Stimulated activated CD4-positive, alpha-beta T cell treated with anti-CD3 and anti-CD28 coated beads, Interleukin-1b, Interleukin-23, amount 100 ng/mL, for 4 hours (primary cell): ENCODE results near the gene GAS2L3.
A peak's percentile ranks its signal among the peaks of the same experiment; 100 is the strongest.
"Not testable (repeated sequence)": the region's sequence is repeated elsewhere in the genome, so short reads cannot be mapped to it uniquely, and the experiment has no call there.

Experiments used
- DNase-seq, 2 donors: peaks; one replicate each; pipeline ENCODE4 v3.0.0-alpha.2; 2020; ENCODE audit warnings: low read depth in 2 of 2

GAS2L3 gene

DNA sequence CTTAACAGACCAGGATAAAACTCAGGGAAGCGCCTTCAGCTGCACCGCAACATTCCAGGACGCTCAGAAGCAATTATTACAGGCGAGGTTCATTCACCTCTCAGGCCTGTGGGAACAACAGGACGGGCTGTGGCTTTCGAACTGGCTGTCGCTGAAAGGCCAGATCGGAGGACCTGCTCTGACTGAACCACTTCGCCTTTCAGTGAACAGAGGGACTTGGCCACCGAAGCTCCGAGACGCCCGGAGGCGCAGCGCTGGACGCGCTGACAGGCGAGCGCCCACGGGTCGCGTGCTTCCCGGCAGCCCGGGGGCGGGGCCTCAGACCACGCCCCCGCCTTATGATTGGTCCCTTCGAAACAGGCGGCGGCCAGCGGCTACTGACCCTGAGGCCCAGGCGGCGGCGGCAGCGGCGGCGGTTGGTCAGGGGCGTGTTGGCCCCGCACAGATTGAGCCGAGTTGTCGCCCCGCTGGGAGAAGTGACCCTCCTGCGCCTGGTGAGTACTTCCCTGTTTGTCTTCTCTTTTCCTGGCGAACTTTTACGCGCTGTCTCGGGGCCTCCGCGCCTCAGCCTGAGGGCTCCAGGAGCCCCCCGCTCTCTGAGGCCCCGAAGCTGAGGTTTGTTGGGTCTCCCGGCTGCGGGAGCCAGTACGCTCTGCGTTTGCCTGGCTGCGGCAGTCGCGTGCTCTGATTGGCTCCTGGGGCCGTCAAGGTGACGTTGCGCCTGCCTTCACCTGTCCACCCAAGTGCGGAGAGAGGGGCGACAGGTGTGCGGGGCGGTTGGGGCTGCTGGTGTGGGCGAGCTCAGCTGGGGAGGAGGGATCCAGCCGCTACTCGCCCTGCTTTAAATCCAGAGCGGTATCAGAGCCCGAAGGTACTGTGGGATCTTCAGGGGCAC lies at the start of gene GAS2L3:
GAS2L3 (plus strand) TSS at position 393 of the 895 bp plus-strand sequence. CDS start 21,221 bp downstream, outside the sequence.
- DNase-seq = peak; percentile 14 to 50

DNA sequence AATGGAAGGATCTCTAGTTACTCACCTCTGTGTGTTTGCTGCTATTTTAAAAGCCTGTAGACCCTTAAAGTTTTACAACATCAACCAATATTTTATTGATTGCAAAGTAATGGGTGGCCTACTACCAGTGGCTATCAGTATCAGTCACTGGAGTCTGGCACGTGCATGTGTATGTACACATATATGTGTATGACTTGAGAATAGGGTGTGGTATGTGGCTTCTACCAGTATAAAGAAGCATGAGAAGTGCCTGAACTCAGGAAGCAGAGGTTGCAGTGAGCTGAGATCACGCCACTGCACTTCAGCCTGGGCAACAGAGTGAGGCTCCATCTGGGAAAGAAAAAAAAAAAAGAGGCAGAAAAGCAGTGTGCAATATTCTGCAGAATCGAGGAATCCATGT lies 45.5 kb upstream of the GAS2L3 start:
- DNase-seq = no peak

DNA sequence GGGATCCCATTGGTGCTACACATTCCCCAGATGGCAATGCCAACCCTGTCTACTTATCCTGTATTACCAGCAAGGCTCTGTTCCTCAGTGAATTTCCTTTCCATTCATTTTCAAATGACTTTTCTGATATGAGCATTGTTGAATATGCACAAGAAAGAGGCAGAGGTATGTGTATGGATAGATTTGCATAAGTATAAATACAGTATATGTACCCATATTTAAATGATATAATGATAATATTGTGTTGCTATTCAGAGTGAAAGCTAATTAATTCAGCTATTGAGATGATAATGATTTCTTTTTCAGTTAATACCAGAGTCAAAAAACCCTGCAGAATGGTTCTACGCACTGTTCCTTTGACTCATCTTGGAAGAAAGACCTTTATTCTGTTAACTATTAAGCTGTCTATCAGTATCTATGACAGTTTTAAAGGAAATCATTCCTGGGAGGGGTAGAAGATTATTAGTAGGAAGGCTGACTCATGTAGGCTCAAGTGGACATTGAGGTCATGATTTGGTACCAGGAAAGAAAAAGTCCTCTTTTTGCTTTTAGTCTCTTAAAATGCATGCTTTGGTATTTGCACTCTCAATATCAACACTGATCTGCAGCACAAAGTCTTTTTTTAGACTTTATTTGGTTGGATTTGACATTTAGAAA lies 44.9 kb upstream of the GAS2L3 start:
- DNase-seq = no peak

DNA sequence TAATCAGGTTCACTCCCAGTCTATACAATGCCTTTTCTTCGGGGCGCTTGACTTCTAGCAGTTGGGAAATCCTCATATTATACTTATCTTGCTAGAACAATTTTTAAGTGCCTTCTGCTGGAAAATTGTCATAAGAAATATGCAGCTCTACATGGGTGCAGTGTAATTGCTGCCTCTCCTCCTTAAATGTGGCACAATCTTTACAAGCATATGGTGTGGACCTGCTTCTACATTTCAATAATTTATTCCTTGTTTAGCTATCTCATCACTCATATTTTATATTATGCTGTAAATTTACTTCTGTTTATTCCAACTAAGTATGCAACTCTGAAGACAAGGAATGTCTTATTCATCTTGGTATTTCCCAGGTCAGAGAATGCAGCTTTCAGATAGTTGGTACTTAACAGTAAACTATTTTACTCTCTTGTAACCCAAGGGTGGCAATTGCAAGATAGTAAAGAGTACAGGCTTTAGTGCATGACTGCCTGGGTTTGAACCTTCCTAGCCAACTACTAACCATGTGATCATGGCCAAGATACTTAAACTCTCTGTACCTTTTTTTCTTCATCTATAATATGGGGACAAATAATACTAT lies 43.6 kb upstream of the GAS2L3 start:
- DNase-seq = no peak

DNA sequence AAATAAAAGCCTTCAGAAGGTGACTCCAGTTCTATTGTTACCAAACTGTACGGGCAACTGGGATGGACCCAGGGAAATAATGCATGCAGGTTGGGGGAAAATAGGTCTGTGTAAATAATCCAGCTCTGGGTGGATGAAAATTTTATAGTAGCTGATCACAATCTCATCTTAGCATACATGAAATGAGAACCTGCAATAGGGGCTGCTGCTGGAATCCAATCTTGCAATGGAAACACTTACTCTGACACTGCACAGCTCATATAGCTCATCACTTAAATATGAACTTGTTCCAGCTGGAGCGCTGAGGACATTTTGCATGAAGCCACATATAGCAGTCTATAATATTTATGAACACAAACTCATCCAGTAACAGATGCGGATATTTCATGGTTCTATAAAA lies 40.1 kb upstream of the GAS2L3 start:
- no peak for DNase-seq

DNA sequence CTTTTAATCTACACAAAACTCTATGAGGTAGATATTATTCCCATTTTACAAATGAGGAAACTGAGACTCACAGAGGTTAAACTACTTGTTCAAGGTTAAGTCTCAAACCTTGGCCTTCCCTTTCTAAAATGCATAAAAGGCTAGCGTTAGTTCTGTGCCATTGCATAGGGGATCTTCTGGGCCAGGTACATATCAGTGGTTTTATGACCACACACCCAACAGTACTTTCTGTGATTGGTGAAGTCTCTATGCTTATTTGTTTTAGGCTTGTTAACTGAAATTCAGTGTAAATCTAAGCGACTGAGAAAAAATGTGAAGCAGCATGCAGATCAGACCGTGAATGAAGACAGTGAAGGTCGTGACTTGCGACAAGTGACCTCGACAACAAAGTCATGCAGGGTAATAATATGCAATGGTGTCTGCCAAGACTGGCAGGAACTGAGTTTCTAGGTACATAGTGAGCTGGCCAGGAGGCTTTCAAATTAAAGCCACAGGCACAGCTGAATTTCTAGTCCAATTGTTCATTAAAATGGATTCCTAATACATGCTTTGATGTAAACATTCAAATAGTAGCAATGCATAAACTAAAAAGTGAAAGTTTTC lies 38.8 kb upstream of the GAS2L3 start:
- no peak for DNase-seq

DNA sequence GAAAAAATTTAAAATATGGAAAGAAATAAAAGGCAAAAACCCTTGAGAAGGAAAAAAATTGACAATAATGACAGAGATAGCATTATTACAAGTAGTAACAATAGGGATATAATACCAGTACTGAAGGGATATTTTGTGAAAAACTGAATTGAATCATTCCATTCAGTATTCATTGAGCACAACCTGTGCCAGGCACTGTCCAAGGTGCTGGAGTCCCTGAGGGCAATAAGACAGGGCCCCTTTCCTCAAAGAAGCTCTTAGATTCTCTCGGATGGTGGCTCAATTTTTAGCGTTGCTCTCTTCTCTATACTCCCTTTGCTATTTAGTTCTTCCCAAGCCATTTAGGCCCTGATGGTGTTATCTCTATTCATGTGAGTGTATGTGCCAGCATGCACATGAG lies 34.3 kb upstream of the GAS2L3 start:
- peak in 1 of 2 donors; percentile 3 for DNase-seq

DNA sequence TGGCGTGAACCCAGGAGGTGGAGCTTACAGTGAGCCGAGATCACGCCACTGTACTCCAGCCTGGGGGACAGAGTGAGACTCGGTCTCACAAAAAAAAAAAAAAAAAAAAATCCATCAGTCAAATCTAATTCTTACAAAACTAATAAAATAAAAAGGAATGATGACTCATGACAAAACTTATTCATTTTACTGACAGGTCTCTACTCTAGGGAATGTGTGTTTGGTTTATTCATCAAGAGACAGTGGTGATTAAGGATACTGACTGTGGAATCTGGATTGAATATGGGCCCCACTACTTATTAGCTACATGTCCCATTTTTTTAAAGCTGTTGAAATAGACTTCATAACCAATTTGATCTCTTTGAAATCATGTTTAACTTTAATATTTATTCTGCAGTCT lies 29.3 kb upstream of the GAS2L3 start:
- DNase-seq = no peak

DNA sequence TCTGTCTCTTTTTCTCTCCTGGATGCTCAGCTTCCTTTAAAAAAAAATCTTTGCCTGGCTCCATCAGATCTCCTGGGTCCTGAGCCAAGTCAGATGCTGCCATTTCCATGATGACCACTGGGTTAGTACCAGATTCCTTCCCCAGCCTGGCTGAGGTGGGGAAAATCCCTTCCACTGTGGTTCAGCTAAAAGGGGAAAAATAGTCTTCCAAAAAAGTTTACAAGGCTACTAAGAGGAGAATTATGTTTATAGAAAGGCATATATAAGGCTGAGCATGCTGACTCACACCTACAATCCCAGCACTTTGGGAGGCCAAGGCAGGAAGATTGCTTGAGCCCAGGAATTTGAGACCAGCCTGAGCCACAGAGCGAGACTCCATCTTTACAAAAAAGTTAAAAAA lies 28.4 kb upstream of the GAS2L3 start:
- DNase-seq = no peak

DNA sequence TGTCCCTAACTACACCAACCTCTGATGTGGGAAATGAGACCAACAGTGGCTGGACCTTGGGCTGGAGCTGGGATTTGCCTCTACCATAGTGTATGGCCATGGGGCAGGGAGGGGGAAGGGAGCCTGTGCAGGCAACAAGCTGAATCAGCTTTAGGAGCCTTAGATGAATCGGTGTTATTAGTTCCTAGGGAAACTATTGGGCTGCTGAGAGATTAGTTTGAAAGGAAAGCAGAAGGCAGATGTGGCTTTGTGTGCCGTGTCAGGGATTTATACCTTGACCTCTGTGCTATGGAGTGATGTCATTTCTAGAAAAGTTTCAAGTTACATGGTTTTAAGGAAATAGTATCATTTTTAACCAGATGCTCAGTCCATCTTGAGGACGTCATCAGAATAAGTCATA lies 19.5 kb upstream of the GAS2L3 start:
- no peak for DNase-seq

DNA sequence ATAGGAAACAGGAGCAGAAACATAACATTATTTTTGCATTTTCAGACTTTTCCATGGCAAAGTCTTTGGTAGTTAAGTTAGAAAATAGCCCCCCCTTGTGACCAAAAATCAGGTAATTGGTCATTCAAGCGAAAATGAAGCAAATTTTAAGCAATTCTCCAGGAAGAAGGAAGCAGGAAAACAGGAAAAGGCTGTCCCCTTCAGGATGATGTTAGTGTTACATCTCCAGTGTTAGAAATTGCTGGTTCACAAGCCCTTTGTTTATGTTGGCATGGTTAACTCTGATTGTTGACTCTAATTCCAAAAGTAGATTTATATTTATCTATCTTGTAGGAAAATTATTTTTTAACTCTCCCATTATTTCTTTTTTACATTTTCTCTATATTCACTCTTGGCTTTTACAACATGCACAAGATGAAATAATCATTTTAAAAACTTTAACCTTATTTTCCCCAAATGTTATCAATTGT lies 18.8 kb upstream of the GAS2L3 start:
- DNase-seq = no peak

DNA sequence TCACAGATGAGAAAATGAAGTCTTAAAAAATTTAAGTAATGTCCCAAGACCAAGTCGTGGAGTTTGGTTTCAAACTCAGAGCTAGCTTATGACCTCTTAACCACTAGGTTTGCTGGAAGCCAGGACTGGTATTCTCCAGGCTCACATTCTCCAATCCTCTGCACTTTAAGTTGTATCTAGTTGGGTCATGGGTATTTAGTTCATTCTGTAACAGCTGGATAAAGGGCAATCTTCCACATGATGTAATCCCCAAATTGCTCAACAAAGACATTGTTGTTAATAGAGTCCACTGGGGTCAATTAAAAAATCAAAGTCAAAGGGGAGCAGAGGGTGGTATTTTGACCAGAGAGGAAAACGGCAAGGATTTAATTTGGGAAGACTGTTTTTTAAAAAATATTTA lies 17.8 kb upstream of the GAS2L3 start:
- no peak for DNase-seq

DNA sequence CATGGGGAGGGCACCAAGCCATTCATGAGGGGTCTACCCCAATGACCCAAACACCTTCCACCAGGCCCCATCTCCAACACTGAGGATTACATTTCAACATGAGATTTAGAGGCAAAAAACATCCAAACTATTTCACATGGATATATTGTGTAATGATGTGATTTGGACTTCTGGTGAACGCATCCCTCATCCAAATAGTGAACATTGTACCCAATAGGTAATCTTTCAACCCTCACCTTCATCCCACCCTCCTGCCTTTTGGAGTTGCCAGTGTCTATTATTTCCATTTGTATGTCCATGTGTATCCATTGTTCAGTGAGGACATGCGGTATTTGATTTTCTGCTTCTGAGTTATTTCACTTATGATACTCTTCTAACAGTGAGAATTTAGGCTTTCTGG lies 16.1 kb upstream of the GAS2L3 start:
- no peak for DNase-seq

DNA sequence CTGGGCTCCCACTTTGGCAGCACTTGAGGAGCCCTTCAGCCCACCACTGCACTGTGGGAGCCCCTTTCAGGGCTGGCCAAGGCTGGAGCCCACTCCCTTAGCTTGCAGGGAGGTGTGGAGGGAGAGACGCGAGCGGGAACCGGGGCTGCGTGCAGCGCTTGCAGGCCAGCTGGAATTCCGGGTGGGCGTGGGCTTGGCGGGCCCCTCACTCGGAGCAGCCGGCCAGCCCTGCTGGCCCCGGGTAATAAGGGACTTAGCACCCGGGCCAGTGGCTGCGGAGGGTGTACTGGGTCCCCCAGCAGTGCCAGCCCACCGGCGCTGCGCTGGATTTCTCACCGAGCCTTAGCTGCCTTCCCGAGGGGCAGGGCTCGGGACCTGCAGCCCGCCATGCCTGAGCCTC lies 14.2 kb upstream of the GAS2L3 start:
- DNase-seq = not testable (repeated sequence)

DNA sequence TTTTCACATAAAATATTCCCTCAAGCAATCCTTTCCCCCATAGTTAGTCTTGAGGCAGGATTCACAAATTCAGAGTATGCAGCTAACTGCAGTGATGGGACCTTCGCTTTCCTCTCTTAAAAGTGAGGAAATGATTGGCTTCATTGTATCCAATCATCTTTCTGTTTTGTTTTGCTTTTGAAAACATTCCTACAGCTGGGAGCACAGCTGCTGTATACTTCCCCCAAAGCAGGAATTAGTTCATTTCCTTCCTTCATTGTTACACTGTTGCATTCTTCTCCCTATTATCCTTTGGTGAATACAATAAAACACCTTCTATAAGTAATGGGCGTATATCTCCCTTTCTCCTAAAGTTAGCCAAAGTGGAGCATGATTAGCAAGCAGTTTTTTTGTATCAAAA lies 9.4 kb upstream of the GAS2L3 start:
- DNase-seq = no peak

DNA sequence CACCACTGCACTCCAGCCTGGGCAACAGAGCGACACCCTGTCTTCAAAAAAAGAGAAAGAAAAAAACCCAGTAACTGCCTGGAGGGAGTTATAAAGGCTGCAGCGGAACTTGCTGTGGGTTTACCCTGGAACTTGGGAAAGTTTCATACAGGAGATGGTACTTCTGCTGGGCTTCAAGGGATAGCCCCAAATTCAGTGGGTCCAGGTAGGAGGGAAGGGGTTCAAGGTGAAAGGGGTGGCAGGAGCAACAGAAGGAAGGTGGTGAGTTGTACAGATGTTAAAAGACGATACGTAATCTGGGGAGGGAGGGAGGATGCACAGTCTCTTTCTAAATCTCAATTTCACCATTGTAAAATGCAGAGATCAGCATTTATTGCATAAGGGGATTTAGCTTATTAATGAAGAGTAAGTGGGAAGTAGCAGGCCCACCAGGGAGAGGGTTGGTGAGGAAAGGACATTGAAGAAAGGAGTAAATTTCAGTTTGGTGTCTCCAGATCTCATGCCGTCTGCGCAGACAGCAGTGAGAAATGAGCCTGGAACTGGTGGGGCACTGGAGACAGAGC lies 8.5 kb upstream of the GAS2L3 start:
- DNase-seq = no peak

DNA sequence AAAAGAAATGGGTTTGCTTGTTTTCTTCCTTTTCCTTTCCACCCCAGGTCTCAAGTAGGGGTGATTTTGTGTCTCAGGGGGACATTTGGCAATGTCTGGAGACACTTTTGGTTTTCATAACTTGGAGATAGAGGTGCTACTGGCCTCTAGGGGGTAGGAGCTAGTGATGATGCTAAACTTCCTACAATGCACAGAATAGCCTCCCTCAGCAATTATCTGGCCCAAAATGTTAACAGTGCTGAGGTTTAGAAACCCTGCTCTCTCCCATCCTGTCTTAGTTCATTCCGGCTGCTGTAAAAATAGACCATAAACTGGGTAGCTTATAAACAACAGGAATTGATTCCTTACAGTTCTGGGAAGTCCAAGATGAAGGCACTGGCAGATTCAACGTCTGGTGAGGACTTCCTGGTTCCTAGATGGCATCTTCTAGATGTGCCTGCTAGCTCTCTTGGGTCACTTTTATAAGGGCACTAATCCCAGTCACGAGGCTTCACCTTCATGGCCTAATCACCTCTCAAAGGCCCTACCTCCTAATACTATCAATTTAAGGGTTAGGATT lies 7.4 kb upstream of the GAS2L3 start:
- no peak for DNase-seq

DNA sequence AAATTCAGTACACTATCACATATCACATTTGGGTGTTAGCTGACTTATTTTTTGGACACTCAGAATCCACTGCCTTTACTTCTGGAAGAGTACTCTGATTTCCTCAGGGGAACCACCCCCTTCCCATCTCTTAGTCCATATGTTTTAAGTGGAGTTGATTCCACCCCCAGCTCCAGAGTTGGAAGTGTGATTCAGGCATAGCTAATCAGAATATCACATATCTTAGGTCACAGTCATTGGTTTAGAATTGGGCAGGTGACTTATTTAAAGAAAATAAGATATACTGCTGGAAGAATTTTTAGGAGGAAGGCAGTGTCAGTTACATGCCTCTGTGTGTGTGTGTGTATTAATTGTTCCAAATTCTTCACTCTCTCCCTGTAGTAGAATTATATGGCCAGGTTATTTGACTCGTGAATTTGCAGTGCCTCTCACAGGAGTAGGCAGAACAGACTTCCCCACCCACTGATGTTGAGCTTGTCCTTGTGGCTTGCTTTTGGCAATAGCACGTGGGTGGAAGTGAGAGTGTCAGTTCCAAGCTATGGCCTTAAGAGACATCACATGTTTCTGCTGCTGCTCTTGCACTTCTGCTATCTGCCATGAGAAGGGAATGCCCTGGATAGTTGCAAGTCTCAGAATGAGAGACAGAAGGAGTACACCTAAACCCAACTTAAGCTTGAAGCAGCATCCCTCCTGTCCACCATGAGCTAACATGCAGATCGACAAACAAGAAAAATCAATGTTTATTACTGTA lies 6.4 kb upstream of the GAS2L3 start:
- no peak for DNase-seq

DNA sequence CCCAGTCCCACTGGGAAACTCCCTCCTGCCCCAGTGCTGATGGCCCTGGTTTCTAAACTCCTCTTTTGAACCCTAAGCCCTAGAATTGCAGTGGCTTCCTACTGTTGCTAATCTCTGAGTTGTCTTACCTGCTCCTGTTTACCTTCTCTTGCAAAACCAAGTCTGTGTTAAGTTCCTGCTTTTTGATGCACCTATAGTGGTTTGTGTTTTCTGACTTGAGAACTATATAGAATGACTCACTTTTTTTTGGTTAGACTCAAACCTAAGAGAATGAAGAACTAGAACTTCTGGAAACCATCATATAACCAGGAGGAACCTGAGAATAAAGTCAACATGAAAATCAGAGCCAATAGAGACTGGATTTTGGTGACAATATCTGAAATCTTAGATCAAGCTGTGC lies 5.5 kb upstream of the GAS2L3 start:
- DNase-seq = no peak

DNA sequence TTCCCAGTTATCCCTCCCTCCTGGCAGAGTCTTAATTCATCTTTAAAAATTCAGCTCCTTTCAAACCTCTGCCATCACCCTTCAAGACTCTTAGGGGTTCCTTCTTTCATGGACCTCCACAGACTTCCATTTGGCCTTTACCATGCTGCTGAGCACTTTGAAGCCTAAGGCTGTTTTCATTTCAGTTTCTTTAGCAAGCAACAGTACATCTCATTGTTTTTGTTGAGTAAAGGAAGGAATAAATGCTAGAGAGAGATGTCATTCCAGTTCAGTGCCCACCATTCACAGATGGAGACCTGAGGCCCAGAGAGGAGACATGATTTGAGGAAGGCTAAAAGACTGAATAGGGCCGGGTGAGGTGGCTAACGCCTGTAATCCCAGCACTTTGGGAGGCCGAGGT lies 1.3 kb upstream of the GAS2L3 start:
- no peak for DNase-seq
